Neural progenitor cell (in vitro differentiated cells): ENCODE data around the gene MAP2K1. TPM values are rescaled to one million over a fixed set of nuclear protein-coding genes. Genes with fewer than 3 reads are reported as not detected.
A peak's percentile ranks its signal among the peaks of the same experiment; 100 is the strongest.
"Not testable (repeated sequence)": the region's sequence is repeated elsewhere in the genome, so short reads cannot be mapped to it uniquely, and the experiment has no call there.

Source experiments
- DNase-seq: peaks from one replicate; pipeline ENCODE4 v3.0.0-alpha.2; 2016; ENCODE audit warnings: low spot score
- H2AFZ ChIP-seq: fragments of 200-600 bp; sonication (generic); replicated peaks from 2 replicates; pipeline ENCODE4 v1.6.1; 2016; ENCODE audit warnings: antibody characterized with exemption
- H3F3A ChIP-seq: fragments of 200-600 bp; sonication (generic); 2 replicates; pipeline ENCODE4 v1.6.1; 2016; ENCODE audit warnings: antibody characterized with exemption, low read depth
- H3K27ac ChIP-seq: fragments of 200-600 bp; sonication (generic); 2 replicates; pipeline ENCODE4 v1.5.1; 2016; ENCODE audit warnings: mild to moderate bottlenecking
- H3K27me3 ChIP-seq: fragments of 200-600 bp; sonication (generic); 2 replicates; pipeline ENCODE4 v1.6.1; 2016; ENCODE audit warnings: mild to moderate bottlenecking, moderate library complexity
- H3K36me3 ChIP-seq: fragments of 200-600 bp; sonication (generic); 2 replicates; pipeline ENCODE4 v1.5.1; 2016
- H3K4me1 ChIP-seq: fragments of 200-600 bp; sonication (generic); 2 replicates; pipeline ENCODE4 v1.6.1; 2016; ENCODE audit warnings: mixed run types
- H3K4me2 ChIP-seq: fragments of 200-600 bp; sonication (generic); 2 replicates; pipeline ENCODE4 v1.6.1; 2016
- H3K4me3 ChIP-seq: fragments of 200-600 bp; sonication (generic); 2 replicates; pipeline ENCODE4 v1.5.1; 2016
- H3K79me2 ChIP-seq: fragments of 200-600 bp; sonication (generic); 2 replicates; pipeline ENCODE4 v1.6.1; 2016; ENCODE audit warnings: low read depth
- H3K9ac ChIP-seq: fragments of 200-600 bp; sonication (generic); 2 replicates; pipeline ENCODE4 v1.6.1; 2016
- H3K9me3 ChIP-seq: fragments of 200-600 bp; sonication (generic); 2 replicates; pipeline ENCODE4 v1.5.1; 2016; ENCODE audit warnings: low read depth
- H4K20me1 ChIP-seq: fragments of 200-600 bp; sonication (generic); 2 replicates; pipeline ENCODE4 v1.6.1; 2016; ENCODE audit warnings: low read depth
- H3K27ac Mint-ChIP-seq: 3 replicates; pipeline ENCODE4 v1.8.0; 2021; ENCODE audit warnings: mixed read lengths
- H3K27me3 Mint-ChIP-seq: 2 replicates; pipeline ENCODE4 v1.8.0; 2022; ENCODE audit warnings: low read depth, mild to moderate bottlenecking, inconsistent platforms, moderate library complexity, mixed read lengths; ENCODE audit not compliant: insufficient read depth
- H3K36me3 Mint-ChIP-seq: 3 replicates; pipeline ENCODE4 v1.8.0; 2021; ENCODE audit warnings: mixed read lengths
- H3K4me1 Mint-ChIP-seq: 3 replicates; pipeline ENCODE4 v1.8.0; 2021; ENCODE audit warnings: mixed read lengths
- H3K4me3 Mint-ChIP-seq: 3 replicates; pipeline ENCODE4 v1.8.0; 2021; ENCODE audit warnings: mild to moderate bottlenecking, moderate library complexity, mixed read lengths
- H3K9me3 Mint-ChIP-seq: 3 replicates; pipeline ENCODE4 v1.8.0; 2020; ENCODE audit warnings: mixed read lengths
- CTCF ChIP-seq: fragments of 200-600 bp; sonication (generic); IDR thresholded peaks from 2 replicates; pipeline ENCODE4 v1.5.1; 2017; ENCODE audit warnings: antibody characterized with exemption, mild to moderate bottlenecking
- EZH2 ChIP-seq: fragments of 200-600 bp; sonication (generic); IDR thresholded peaks from 2 replicates; pipeline ENCODE4 v1.6.1; 2017; ENCODE audit warnings: antibody characterized with exemption, mild to moderate bottlenecking, moderate library complexity
- EZH2phosphoT487 ChIP-seq: fragments of 200-600 bp; sonication (generic); IDR thresholded peaks from 2 replicates; pipeline ENCODE4 v1.6.1; 2017; ENCODE audit warnings: antibody characterized with exemption
- total RNA-seq: library from RNA; depleted of rRNA; stranded (reverse); fragments of >200 nt; gene quantifications from 2 replicates; pipeline ENCODE4 v1.2.3, GENCODE V29; 2015; ENCODE audit warnings: low replicate concordance

Gene MAP2K1
- total RNA-seq, 1 donor from 2014 or later: 55.2 TPM

GRCh38 chr15:66502491-66502890 lies 115.8 kb downstream of the MAP2K1 start:
- H3K36me3 ChIP-seq: peaks cover 18% of the 10 kb centered on the region
- H2AFZ ChIP-seq: no peak overlapping the region
- H3F3A ChIP-seq: peaks cover 75% of the 10 kb centered on the region
- peak overlapping the region; percentile 97 for H3K4me2 ChIP-seq
- H3K27ac Mint-ChIP-seq: no peak overlapping the region
- peak overlapping the region; percentile 87 for H3K4me3 ChIP-seq
- H3K79me2 ChIP-seq: peaks cover 71% of the 10 kb centered on the region
- no peak for TF ChIP-seq CTCF
- no peak for TF ChIP-seq EZH2phosphoT487
- no peak for TF ChIP-seq EZH2
- H3K4me3 Mint-ChIP-seq: peak overlapping the region; percentile 100
- peaks cover 64% of the 10 kb centered on the region for H4K20me1 ChIP-seq
- no peaks in the 10 kb centered on the region for H3K9me3 ChIP-seq
- peaks cover 17% of the 10 kb centered on the region for H3K4me1 ChIP-seq
- no peak for DNase-seq
- H3K36me3 Mint-ChIP-seq: peaks cover 30% of the 10 kb centered on the region
- no peak overlapping the region for H3K9ac ChIP-seq
- peak overlapping the region; percentile 13 for H3K27ac ChIP-seq
- peaks cover 2% of the 10 kb centered on the region for H3K27me3 Mint-ChIP-seq
- H3K4me1 Mint-ChIP-seq: peaks cover 34% of the 10 kb centered on the region
- H3K9me3 Mint-ChIP-seq: no peaks in the 10 kb centered on the region
- H3K27me3 ChIP-seq: no peaks in the 10 kb centered on the region

- H3K27me3 Mint-ChIP-seq, H3K9me3 Mint-ChIP-seq, H3K9me3 ChIP-seq, H3K27ac ChIP-seq, H2AFZ ChIP-seq, DNase-seq, H3K27ac Mint-ChIP-seq, H3K27me3 ChIP-seq: not testable (repeated sequence)
- Mint-ChIP-seq H3K4me1 (peaks cover 29% of the 10 kb centered on the region), H3K4me3 (peak overlapping the region; percentile 100), H3K36me3 (peaks cover 27% of the 10 kb centered on the region)
- Histone ChIP-seq H3K9ac (peak overlapping the region; percentile 96), H3F3A (peaks cover 70% of the 10 kb centered on the region), H3K4me3 (peak overlapping the region; percentile 87), H3K4me1 (peaks cover 17% of the 10 kb centered on the region), H4K20me1 (peaks cover 60% of the 10 kb centered on the region), H3K79me2 (peaks cover 77% of the 10 kb centered on the region), H3K36me3 (peaks cover 18% of the 10 kb centered on the region), H3K4me2 (peak overlapping the region; percentile 97)
Measured at GRCh38 chr15:66503041-66503648, 116.4 kb downstream of the MAP2K1 start.

GRCh38 chr15:66503780-66504562 lies 117.3 kb downstream of the MAP2K1 start:
- Histone ChIP-seq H3K9me3 (no peaks in the 10 kb centered on the region), H3K36me3 (peaks cover 18% of the 10 kb centered on the region), H3K79me2 (peaks cover 85% of the 10 kb centered on the region), H3F3A (peaks cover 61% of the 10 kb centered on the region), H2AFZ (peak overlapping the region; percentile 99), H3K9ac (peak overlapping the region; percentile 96), H3K4me2 (peak overlapping the region; percentile 97), H3K4me1 (peaks cover 17% of the 10 kb centered on the region), H3K4me3 (peak overlapping the region; percentile 87), H4K20me1 (peaks cover 52% of the 10 kb centered on the region), H3K27ac (no peak overlapping the region), H3K27me3 (no peaks in the 10 kb centered on the region)
- Mint-ChIP-seq H3K36me3 (peaks cover 26% of the 10 kb centered on the region), H3K9me3 (no peaks in the 10 kb centered on the region), H3K27me3 (peaks cover 2% of the 10 kb centered on the region), H3K27ac (peak overlapping the region; percentile 99), H3K4me1 (peaks cover 27% of the 10 kb centered on the region), H3K4me3 (peak overlapping the region; percentile 100)
- no peak for DNase-seq
- TF ChIP-seq CTCF: no peak
- TF ChIP-seq EZH2phosphoT487: no peak
- no peak for TF ChIP-seq EZH2
